OCI-LY1 (cell line): ENCODE data around the gene BEND2.

Experiments
- CTCF ChIP-seq: fragments of 200-600 bp; sonication (generic), shearing (Covaris generic); IDR thresholded peaks from 2 replicates; pipeline ENCODE4 v1.5.1; 2017; ENCODE audit warnings: mild to moderate bottlenecking, antibody characterized with exemption, low read length, moderate library complexity, mixed read lengths
- EZH2 ChIP-seq: fragments of 200-600 bp; sonication (generic), shearing (Covaris generic); IDR thresholded peaks from 2 replicates; pipeline ENCODE4 v1.8.0; 2017; ENCODE audit warnings: borderline replicate concordance, mixed run types, mild to moderate bottlenecking, antibody characterized with exemption, low read length, moderate library complexity, mixed read lengths

- TF ChIP-seq EZH2 (no peak), CTCF (no peak)
Observed at GRCh38 chrX:18194688-18195087, 26.0 kb downstream of the BEND2 start.
